HepG2 (cell line): ENCODE data around the gene KIAA0319L. TPM values are rescaled to one million over a fixed set of nuclear protein-coding genes. Genes with fewer than 3 reads are reported as not detected.

Experiments used
- AKAP8 ChIP-seq: sonication (generic); formaldehyde crosslinking; IDR thresholded peaks from 2 replicates; pipeline ENCODE4 v1.5.1; 2020; ENCODE audit warnings: mild to moderate bottlenecking, missing genetic modification reagents
- CAMTA2 ChIP-seq: sonication (generic); formaldehyde crosslinking; IDR thresholded peaks from 2 replicates; pipeline ENCODE4 v1.4.0; 2020; ENCODE audit warnings: mild to moderate bottlenecking, missing genetic modification reagents, borderline replicate concordance
- DPF2 ChIP-seq: sonication (generic); formaldehyde crosslinking; IDR thresholded peaks from 2 replicates; pipeline ENCODE4 v1.4.0; 2020; ENCODE audit warnings: mild to moderate bottlenecking, low read depth, missing genetic modification reagents, borderline replicate concordance
- ELK4 ChIP-seq: sonication (generic); formaldehyde crosslinking; IDR thresholded peaks from 2 replicates; pipeline ENCODE4 v1.9.0; 2021; ENCODE audit warnings: missing genetic modification reagents, borderline replicate concordance
- HDAC6 ChIP-seq: fragments of 200-600 bp; sonication (generic); IDR thresholded peaks from 2 replicates; pipeline ENCODE4 v1.7.0; 2017; ENCODE audit warnings: mild to moderate bottlenecking, antibody characterized with exemption, low read length, low read depth
- HMGXB4 ChIP-seq, 2 experiments: sonication (generic) in 1 of 2; formaldehyde crosslinking in 1 of 2; IDR thresholded peaks; 2 replicates each; pipeline versions ENCODE4 v1.4.0 to v1.6.1; 2018 to 2020; ENCODE audit warnings: missing genetic modification reagents in 2 of 2, borderline replicate concordance in 1 of 2, low read depth in 1 of 2, mild to moderate bottlenecking in 1 of 2, missing biosample characterization in 1 of 2
- IRF2 ChIP-seq: IDR thresholded peaks from 2 replicates; pipeline ENCODE4 v1.6.1; 2018; ENCODE audit warnings: missing genetic modification reagents, missing compliant biosample characterization
- KDM1A ChIP-seq: IDR thresholded peaks from 2 replicates; pipeline ENCODE4 v1.6.1; 2016; ENCODE audit warnings: missing compliant biosample characterization
- KLF9 ChIP-seq: IDR thresholded peaks from 2 replicates; pipeline ENCODE4 v1.6.1; 2016; ENCODE audit warnings: low read depth
- PITX1 ChIP-seq: sonication (generic); formaldehyde crosslinking; IDR thresholded peaks from 2 replicates; pipeline ENCODE4 v1.5.1; 2020; ENCODE audit warnings: mild to moderate bottlenecking, missing genetic modification reagents
- PREB ChIP-seq: sonication (generic); formaldehyde crosslinking; IDR thresholded peaks from 2 replicates; pipeline ENCODE4 v1.4.0; 2020; ENCODE audit warnings: missing genetic modification reagents
- RAD21 ChIP-seq: fragments of 450-650 bp; formaldehyde crosslinking; IDR thresholded peaks from 2 replicates; pipeline ENCODE4 v1.5.0; 2020; ENCODE audit warnings: mild to moderate bottlenecking
- SALL1 ChIP-seq: sonication (generic); formaldehyde crosslinking; IDR thresholded peaks from 2 replicates; pipeline ENCODE4 v1.8.0; 2022; ENCODE audit warnings: mild to moderate bottlenecking, missing genetic modification reagents
- TEAD3 ChIP-seq: optimal IDR thresholded peaks from 2 replicates; pipeline ENCODE3; 2016; ENCODE audit warnings: borderline replicate concordance
- UBTF ChIP-seq: sonication (generic); formaldehyde crosslinking; IDR thresholded peaks from 2 replicates; pipeline ENCODE4 v1.4.0; 2020; ENCODE audit warnings: mild to moderate bottlenecking, missing genetic modification reagents
- ZGPAT ChIP-seq: IDR thresholded peaks from 2 replicates; pipeline ENCODE4 v1.6.1; 2016; ENCODE audit warnings: mild to moderate bottlenecking
- ZNF124 ChIP-seq: sonication (generic); formaldehyde crosslinking; IDR thresholded peaks from 2 replicates; pipeline ENCODE4 v1.4.0; 2020; ENCODE audit warnings: missing genetic modification reagents
- ZNF331 ChIP-seq: sonication (generic); formaldehyde crosslinking; IDR thresholded peaks from 2 replicates; pipeline ENCODE4 v1.4.0; 2020; ENCODE audit warnings: missing genetic modification reagents
- ZNF44 ChIP-seq: sonication (generic); formaldehyde crosslinking; IDR thresholded peaks from 2 replicates; pipeline ENCODE4 v1.5.1; 2020; ENCODE audit warnings: mild to moderate bottlenecking, missing genetic modification reagents
- ZNF839 ChIP-seq: sonication (generic); formaldehyde crosslinking; IDR thresholded peaks from 2 replicates; pipeline ENCODE4 v1.4.0; 2020; ENCODE audit warnings: missing genetic modification reagents, mild to moderate bottlenecking, borderline replicate concordance
- polyA plus RNA-seq, 8 experiments: library from polyadenylated mRNA; depleted of rRNA in 3 of 8; stranded (reverse) in 7 of 8; unstranded in 1 of 8; fragments of >200 nt; fragmentation: Illumina TruSeq in 4 of 8; extraction: Trizol in 4 of 8; gene quantifications; 2 replicates each; pipeline versions ENCODE4 v1.2.1 to v1.2.3, GENCODE V29; 2011 to 2016; ENCODE audit warnings: low read depth in 4 of 8, missing spikeins in 1 of 8, mixed read lengths in 1 of 8; ENCODE audit not compliant: insufficient read depth in 1 of 8
- total RNA-seq, 5 experiments: library from RNA; depleted of rRNA; stranded (reverse); fragments of >200 nt; fragmentation: Illumina TruSeq; extraction: Trizol; gene quantifications; 2 replicates each; pipeline ENCODE4 v1.2.3, GENCODE V29; 2016; ENCODE audit warnings: low read depth in 1 of 5

The KIAA0319L gene
- total and polyA plus RNA-seq, 2 of the 13 experiments (the other 11 are each of a cell fraction or from before 2014, with no cell fraction given) = 33.4 to 82.6 TPM

GRCh38 chr1:35568975-35569395 is 11.8 kb upstream of the KIAA0319L start (continued):
- TF ChIP-seq UBTF (CRISPR knock-in tag) (no peak), DPF2 (CRISPR knock-in tag) (no peak), SALL1 (peak; percentile 53; the same call in 1 of the 2 replicates), HMGXB4 (CRISPR knock-in tag; IDR thresholded peaks at IDR 0.05; ENCODE audit: borderline replicate concordance in 1 of 2, low read depth in 1 of 2) (peak; percentile 27 to 35; a peak in 1 of 4 replicates), ZNF124 (CRISPR knock-in tag) (no peak), ZNF44 (CRISPR knock-in tag) (0 out of 2 replicates have a peak, but pooled peaks have one; percentile 79), HDAC6 (no peak), RAD21 (CRISPR knock-in tag) (peak; percentile 87), CAMTA2 (CRISPR knock-in tag) (no peak), TEAD3 (CRISPR knock-in tag) (peak; percentile 53), PREB (CRISPR knock-in tag) (no peak), AKAP8 (CRISPR knock-in tag) (no peak), ZNF331 (CRISPR knock-in tag) (no peak), ZGPAT (CRISPR knock-in tag) (no peak), KLF9 (CRISPR knock-in tag) (no peak), KDM1A (CRISPR knock-in tag) (no peak), PITX1 (CRISPR knock-in tag) (no peak), ELK4 (CRISPR knock-in tag) (no peak), ZNF839 (CRISPR knock-in tag) (no peak), IRF2 (CRISPR knock-in tag) (0 out of 2 replicates have a peak, but pooled peaks have one; percentile 23)
